Neuronal stem cell (in vitro differentiated cells): Measurements from ENCODE around the gene SMC1B.
A peak's percentile ranks its signal among the peaks of the same experiment; 100 is the strongest.

Source experiments
- DNase-seq: peaks from one replicate; pipeline ENCODE4 v3.0.0-alpha.2; 2013; ENCODE audit warnings: low spot score
- H2AFZ ChIP-seq: one replicate; pipeline ENCODE4 v1.6.1; 2013; ENCODE audit warnings: mild to moderate bottlenecking, low read length, inconsistent platforms
- H2AK5ac ChIP-seq: 2 replicates; pipeline ENCODE4 v1.6.1; 2013; ENCODE audit warnings: low read depth, mild to moderate bottlenecking, inconsistent platforms, low read length, moderate library complexity, mixed read lengths
- H2BK120ac ChIP-seq: 2 replicates; pipeline ENCODE4 v1.6.1; 2013; ENCODE audit warnings: low read depth, mild to moderate bottlenecking, inconsistent platforms, low read length, moderate library complexity, mixed read lengths
- H2BK12ac ChIP-seq: one replicate; pipeline ENCODE4 v1.6.1; 2013; ENCODE audit warnings: low read length, inconsistent platforms
- H2BK15ac ChIP-seq: 2 replicates; pipeline ENCODE4 v1.6.1; 2013; ENCODE audit warnings: mild to moderate bottlenecking, low read length, inconsistent platforms, mixed read lengths
- H2BK5ac ChIP-seq: one replicate; pipeline ENCODE4 v1.6.1; 2013; ENCODE audit warnings: inconsistent platforms, mild to moderate bottlenecking, low read length, moderate library complexity
- H3K14ac ChIP-seq: one replicate; pipeline ENCODE4 v1.6.1; 2013; ENCODE audit warnings: low read length, inconsistent platforms
- H3K18ac ChIP-seq: 2 replicates; pipeline ENCODE4 v1.6.1; 2013; ENCODE audit warnings: low read length, inconsistent platforms
- H3K23ac ChIP-seq: 2 replicates; pipeline ENCODE4 v1.6.1; 2013; ENCODE audit warnings: low read depth, mild to moderate bottlenecking, mixed read lengths, low read length, inconsistent platforms; ENCODE audit not compliant: poor library complexity
- H3K27ac ChIP-seq: replicated peaks from 3 replicates; pipeline ENCODE4 v1.5.1; 2013; ENCODE audit warnings: low read length, inconsistent platforms
- H3K27me3 ChIP-seq, 3 experiments: 2 replicates each; pipeline ENCODE4 v1.6.1; 2013; ENCODE audit warnings: low read length in 3 of 3, mild to moderate bottlenecking in 2 of 3, inconsistent platforms in 1 of 3, low read depth in 1 of 3, mixed read lengths in 1 of 3, moderate library complexity in 1 of 3; ENCODE audit not compliant: control insufficient read depth in 3 of 3, insufficient read depth in 3 of 3
- H3K36me3 ChIP-seq, 2 donors: replicated peaks in 1 of 2; 2 replicates each; pipeline ENCODE4 v1.6.1; 2013; ENCODE audit warnings: low read length in 2 of 2; ENCODE audit not compliant: control insufficient read depth in 2 of 2, insufficient read depth in 2 of 2
- H3K4ac ChIP-seq: 2 replicates; pipeline ENCODE4 v1.6.1; 2013; ENCODE audit warnings: inconsistent platforms, mild to moderate bottlenecking, low read length, moderate library complexity
- H3K4me1 ChIP-seq, 2 donors: 1 replicate in 1 of 2; 2 replicates in 1 of 2; pipeline ENCODE4 v1.6.1; 2013; ENCODE audit warnings: low read length in 2 of 2, low read depth in 1 of 2; ENCODE audit not compliant: control insufficient read depth in 2 of 2, insufficient read depth in 1 of 2
- H3K4me2 ChIP-seq: one replicate; pipeline ENCODE4 v1.6.1; 2013; ENCODE audit warnings: mild to moderate bottlenecking, low read length, inconsistent platforms; ENCODE audit not compliant: insufficient read depth, poor library complexity, severe bottlenecking
- H3K4me3 ChIP-seq, 2 donors: 2 replicates each; pipeline ENCODE4 v1.5.1; 2013; ENCODE audit warnings: low read length in 2 of 2, mild to moderate bottlenecking in 2 of 2, inconsistent platforms in 1 of 2, moderate library complexity in 1 of 2
- H3K79me1 ChIP-seq: one replicate; pipeline ENCODE4 v1.6.1; 2013; ENCODE audit warnings: low read depth, mild to moderate bottlenecking, inconsistent platforms, low read length, moderate library complexity
- H3K9ac ChIP-seq: one replicate; pipeline ENCODE4 v1.6.1; 2013; ENCODE audit warnings: mild to moderate bottlenecking, low read depth, low read length, inconsistent platforms; ENCODE audit not compliant: poor library complexity
- H3K9me3 ChIP-seq, 2 donors: replicated peaks in 1 of 2; 2 replicates each; pipeline versions ENCODE3 to v1.6.1; 2013; ENCODE audit warnings: low read length in 2 of 2, mild to moderate bottlenecking in 2 of 2, inconsistent platforms in 1 of 2, low read depth in 1 of 2, mixed read lengths in 1 of 2, moderate library complexity in 1 of 2; ENCODE audit not compliant: control insufficient read depth in 2 of 2, insufficient read depth in 1 of 2
- H4K8ac ChIP-seq: one replicate; pipeline ENCODE4 v1.6.1; 2013; ENCODE audit warnings: low read depth, mild to moderate bottlenecking, inconsistent platforms, low read length, moderate library complexity
- H4K91ac ChIP-seq: one replicate; pipeline ENCODE4 v1.6.1; 2013; ENCODE audit warnings: low read length, low read depth, mild to moderate bottlenecking, inconsistent platforms; ENCODE audit not compliant: poor library complexity
- WGBS, 2 donors: extraction: QIAGEN DNeasy Blood & Tissue Kit; methylation state at CpG; one replicate each; pipeline ENCODE4 v1.1.7; 2013; ENCODE audit warnings: missing lambda C conversion rate in 2 of 2, mixed read lengths in 1 of 2; ENCODE audit not compliant: insufficient read length in 2 of 2, insufficient replicate concordance in 1 of 2; ENCODE audit errors: extremely low coverage in 2 of 2; 5-methylcytosine and 5-hydroxymethylcytosine counted together

Gene SMC1B

GRCh38 chr22:45418056-45418769 lies 4.8 kb upstream of the SMC1B start:
- no peak overlapping the region for H3K23ac ChIP-seq

DNA sequence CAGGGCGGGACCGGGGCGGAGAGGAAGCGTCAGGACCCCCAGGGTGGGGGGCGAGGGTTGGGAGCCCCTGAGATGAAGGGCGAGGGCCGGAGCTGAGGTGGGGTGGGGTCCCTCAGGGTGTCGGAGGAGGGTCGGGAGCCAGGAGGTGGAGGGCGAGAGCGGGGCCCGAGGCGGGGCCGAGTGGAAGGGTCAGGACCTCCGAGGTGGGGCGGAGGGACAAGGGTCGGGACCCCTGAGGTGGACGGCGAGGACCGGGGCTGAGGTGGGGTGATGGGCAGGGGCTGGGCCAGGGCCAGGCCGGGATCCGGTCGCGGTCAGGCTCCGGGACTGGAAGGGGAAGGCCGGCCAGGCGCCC lies 409 bp downstream of the SMC1B start:
- Histone ChIP-seq H3K23ac (no peak overlapping the region), H3K14ac (no peak overlapping the region), H2BK5ac (peak overlapping the region; percentile 39), H2BK15ac (peak overlapping the region; percentile 91), H3K9me3 (peaks cover 6 to 7% of the 10 kb centered on the region in 2 donors), H3K4me3 (no peak overlapping the region), H2AFZ (peak overlapping the region; percentile 84), H3K9ac (no peak overlapping the region), H3K18ac (peak overlapping the region; percentile 96), H4K91ac (peak overlapping the region; percentile 3), H2BK120ac (peak overlapping the region; percentile 30), H3K27ac (no peak overlapping the region), H2AK5ac (peak overlapping the region; percentile 96), H3K4me1 (peaks cover 0 to 5% of the 10 kb centered on the region in 2 donors), H3K79me1 (no peaks in the 10 kb centered on the region), H3K36me3 (no peaks in the 10 kb centered on the region), H4K8ac (no peak overlapping the region), H2BK12ac (peak overlapping the region; percentile 18), H3K4ac (peak overlapping the region; percentile 87), H3K4me2 (no peak overlapping the region), H3K27me3 (peaks cover 0 to 24% (median 15%) of the 10 kb centered on the region in 3 experiments)
- no peak for DNase-seq
- WGBS, 2 donors = no CpG with 5 or more reads among the region's 27 CpGs

More at GRCh38 chr22:45418056-45418769, 4.8 kb upstream of the SMC1B start:
- Histone ChIP-seq H3K4me2 (no peak overlapping the region), H3K27me3 (peaks cover 0 to 34% (median 9%) of the 10 kb centered on the region in 3 experiments), H3K4me1 (peaks cover 0 to 4% of the 10 kb centered on the region in 2 donors), H2AFZ (no peak overlapping the region), H2AK5ac (no peak overlapping the region), H3K4ac (no peak overlapping the region), H4K91ac (no peak overlapping the region), H3K9me3 (peaks cover under 1 to 3% of the 10 kb centered on the region in 2 donors), H3K9ac (no peak overlapping the region), H3K18ac (no peak overlapping the region), H3K27ac (no peak overlapping the region), H2BK12ac (no peak overlapping the region), H3K36me3 (peaks cover 0 to 2% of the 10 kb centered on the region in 2 donors), H2BK5ac (no peak overlapping the region), H3K79me1 (peaks cover 5% of the 10 kb centered on the region), H2BK120ac (no peak overlapping the region), H3K4me3 (no peak overlapping the region), H3K14ac (no peak overlapping the region), H4K8ac (no peak overlapping the region), H2BK15ac (no peak overlapping the region)
- DNase-seq = no peak
- WGBS, 2 donors = no CpG with 5 or more reads among the region's 16 CpGs

DNA sequence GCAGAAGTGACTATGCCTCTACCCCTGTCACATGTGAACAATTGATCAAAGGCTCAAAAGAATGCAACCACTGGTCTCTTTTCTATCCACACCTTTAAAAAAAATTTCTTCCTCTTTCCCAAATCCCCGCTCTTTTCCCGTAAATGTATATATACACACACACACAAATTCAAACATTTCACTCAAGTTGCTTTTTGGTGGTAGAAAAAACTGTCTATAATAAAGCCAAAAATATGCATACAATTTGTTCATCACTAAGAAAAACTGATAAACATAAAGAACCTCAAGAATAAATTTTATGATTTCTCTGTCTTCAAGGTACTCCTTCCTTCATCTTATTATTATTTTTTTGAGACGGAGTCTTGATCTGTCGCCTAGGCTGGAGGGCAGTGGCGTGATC lies 5.6 kb downstream of the SMC1B start:
- Histone ChIP-seq H3K18ac (no peak overlapping the region), H3K36me3 (no peaks in the 10 kb centered on the region), H2BK5ac (no peak overlapping the region), H2AK5ac (no peak overlapping the region), H3K4me1 (no peaks in the 10 kb centered on the region), H2AFZ (no peak overlapping the region), H3K14ac (no peak overlapping the region), H2BK15ac (no peak overlapping the region), H3K27me3 (peaks cover 0 to 12% (median 2%) of the 10 kb centered on the region in 3 experiments), H3K23ac (no peak overlapping the region), H3K27ac (no peak overlapping the region), H4K91ac (no peak overlapping the region), H3K4me2 (no peak overlapping the region), H3K4ac (no peak overlapping the region), H3K9me3 (peaks cover 0 to 3% of the 10 kb centered on the region in 2 donors), H3K79me1 (no peaks in the 10 kb centered on the region), H3K4me3 (no peak overlapping the region), H4K8ac (no peak overlapping the region), H2BK12ac (no peak overlapping the region), H3K9ac (no peak overlapping the region), H2BK120ac (no peak overlapping the region)
- no peak for DNase-seq
- WGBS, 2 donors = 96% methylated on average over 2 of the region's 5 CpGs; no CpG with 5 or more reads in 1 of the 2 donors

DNA sequence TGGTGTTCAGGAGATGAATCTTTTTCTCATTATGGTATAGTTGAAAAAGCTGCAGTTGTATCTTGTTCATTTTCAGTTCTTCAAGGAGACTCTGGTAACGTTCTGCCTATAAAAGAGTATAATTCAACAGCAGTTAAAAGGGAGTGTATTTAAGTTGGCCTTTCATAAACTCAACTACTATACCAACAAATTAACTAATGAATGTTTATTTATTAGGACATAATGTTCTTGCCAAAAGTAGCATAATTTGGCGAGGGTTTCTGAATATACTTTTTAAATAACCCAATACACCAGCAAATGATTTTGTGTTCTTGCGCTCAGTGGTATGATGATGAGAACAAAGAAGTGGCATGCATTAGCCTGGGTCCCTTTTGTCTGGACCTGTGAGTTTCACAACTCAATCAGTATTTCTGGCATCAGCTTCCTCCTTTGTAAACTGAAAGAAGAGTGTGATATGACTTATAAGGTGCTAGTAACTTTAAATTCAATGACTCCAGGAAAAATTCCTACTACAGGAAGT lies 10.9 kb downstream of the SMC1B start:
- Histone ChIP-seq H3K4ac (no peak overlapping the region), H2BK12ac (no peak overlapping the region), H3K36me3 (no peaks in the 10 kb centered on the region), H3K4me3 (no peak overlapping the region), H3K4me1 (peaks cover 0 to 5% of the 10 kb centered on the region in 2 donors), H3K23ac (no peak overlapping the region), H3K4me2 (no peak overlapping the region), H4K91ac (no peak overlapping the region), H3K27ac (no peak overlapping the region), H2BK5ac (no peak overlapping the region), H3K18ac (no peak overlapping the region), H3K27me3 (peaks cover 0 to 16% (median 0%) of the 10 kb centered on the region in 3 experiments), H3K14ac (no peak overlapping the region), H2BK15ac (no peak overlapping the region), H4K8ac (no peak overlapping the region), H3K79me1 (no peaks in the 10 kb centered on the region), H2AFZ (no peak overlapping the region), H3K9ac (no peak overlapping the region), H2AK5ac (no peak overlapping the region), H3K9me3 (no peaks in the 10 kb centered on the region), H2BK120ac (no peak overlapping the region)
- DNase-seq = no peak
- WGBS, 2 donors = no CpG with 5 or more reads among the region's 3 CpGs
